Fibroblast of lung (primary cell): ENCODE measurements around the gene PDE4B. TPM values are rescaled to one million over a fixed set of nuclear protein-coding genes. Genes with fewer than 3 reads are reported as not detected.

Experiments used
- DNase-seq, 2 donors: peaks; one replicate each; pipeline versions ENCODE4 v3.0.0 to v3.0.0-alpha.2; 2010; ENCODE audit warnings: low read depth in 2 of 2
- H2AFZ ChIP-seq: 2 replicates; pipeline ENCODE4 v1.5.1; 2012; ENCODE audit warnings: low read length, control low read depth, inconsistent platforms
- H3K27ac ChIP-seq: 2 replicates; pipeline ENCODE4 v1.5.1; 2011; ENCODE audit warnings: low read length, control low read depth; ENCODE audit not compliant: insufficient read depth
- H3K27me3 ChIP-seq: 2 replicates; pipeline ENCODE4 v1.5.1; 2011; ENCODE audit warnings: mild to moderate bottlenecking, low read length; ENCODE audit not compliant: control insufficient read depth, insufficient read depth
- H3K36me3 ChIP-seq: 2 replicates; pipeline ENCODE4 v1.5.1; 2011; ENCODE audit warnings: low read length; ENCODE audit not compliant: control insufficient read depth, insufficient read depth
- H3K4me1 ChIP-seq: 2 replicates; pipeline ENCODE4 v1.5.1; 2011; ENCODE audit warnings: low read length; ENCODE audit not compliant: control insufficient read depth, insufficient read depth; ENCODE audit errors: extremely low read depth
- H3K4me2 ChIP-seq: 2 replicates; pipeline ENCODE4 v1.5.1; 2011; ENCODE audit warnings: low read length, control low read depth; ENCODE audit not compliant: insufficient read depth; ENCODE audit errors: extremely low read depth
- H3K4me3 ChIP-seq, 4 experiments: fragments of 200-600 bp in 1 of 4; sonication (generic) in 1 of 4; replicated peaks in 1 of 4; 2 replicates each; pipeline ENCODE4 v1.5.1; 2011 to 2016; ENCODE audit warnings: low read length in 4 of 4, low read depth in 3 of 4, mild to moderate bottlenecking in 3 of 4, control low read depth in 2 of 4, inconsistent platforms in 1 of 4, mixed read lengths in 1 of 4; ENCODE audit not compliant: insufficient read depth in 1 of 4; ENCODE audit errors: control extremely low read depth in 1 of 4
- H3K79me2 ChIP-seq: 2 replicates; pipeline ENCODE4 v1.5.1; 2012; ENCODE audit warnings: mild to moderate bottlenecking, low read length, inconsistent platforms; ENCODE audit not compliant: control insufficient read depth, insufficient read depth
- H3K9ac ChIP-seq: 2 replicates; pipeline ENCODE4 v1.5.1; 2011; ENCODE audit warnings: mild to moderate bottlenecking, low read length, control low read depth; ENCODE audit not compliant: insufficient read depth
- H3K9me3 ChIP-seq: 2 replicates; pipeline ENCODE4 v1.5.1; 2012; ENCODE audit warnings: low read depth, low read length; ENCODE audit not compliant: control insufficient read depth, insufficient read depth
- H4K20me1 ChIP-seq: 2 replicates; pipeline ENCODE4 v1.5.1; 2011; ENCODE audit warnings: low read length; ENCODE audit not compliant: control insufficient read depth, insufficient read depth; ENCODE audit errors: extremely low read depth
- EZH2 ChIP-seq: IDR thresholded peaks from 2 replicates; pipeline ENCODE4 v1.5.1; 2012; ENCODE audit warnings: low read length, control low read depth, mild to moderate bottlenecking; ENCODE audit errors: missing control alignments
- polyA plus RNA-seq, 2 donors: library from polyadenylated mRNA; depleted of rRNA in 1 of 2; stranded (reverse) in 1 of 2; unstranded in 1 of 2; fragments of >200 nt; gene quantifications; 2 replicates each; pipeline ENCODE4 v1.2.1, GENCODE V29; 2011 to 2012; ENCODE audit warnings: missing spikeins in 1 of 2
- total RNA-seq: library from RNA; depleted of rRNA; stranded (reverse); fragments of >200 nt; gene quantifications from 2 replicates; pipeline ENCODE4 v1.2.1, GENCODE V29; 2014
- TF ChIP-seq, protein P1 (sequence below), 2 donors: IDR thresholded peaks in 1 of 2; conservative IDR thresholded peaks in 1 of 2; 1 replicate in 1 of 2; 2 replicates in 1 of 2; pipeline ENCODE4 v1.5.1; 2011 to 2012; ENCODE audit warnings: low read length in 2 of 2, control low read depth in 1 of 2, inconsistent platforms in 1 of 2, low read depth in 1 of 2, mild to moderate bottlenecking in 1 of 2

Gene PDE4B
- total and polyA plus RNA-seq, 2 donors (not counting 1 experiment from before 2014, with no cell fraction given), result 3.7 to 19.8 TPM

DNA sequence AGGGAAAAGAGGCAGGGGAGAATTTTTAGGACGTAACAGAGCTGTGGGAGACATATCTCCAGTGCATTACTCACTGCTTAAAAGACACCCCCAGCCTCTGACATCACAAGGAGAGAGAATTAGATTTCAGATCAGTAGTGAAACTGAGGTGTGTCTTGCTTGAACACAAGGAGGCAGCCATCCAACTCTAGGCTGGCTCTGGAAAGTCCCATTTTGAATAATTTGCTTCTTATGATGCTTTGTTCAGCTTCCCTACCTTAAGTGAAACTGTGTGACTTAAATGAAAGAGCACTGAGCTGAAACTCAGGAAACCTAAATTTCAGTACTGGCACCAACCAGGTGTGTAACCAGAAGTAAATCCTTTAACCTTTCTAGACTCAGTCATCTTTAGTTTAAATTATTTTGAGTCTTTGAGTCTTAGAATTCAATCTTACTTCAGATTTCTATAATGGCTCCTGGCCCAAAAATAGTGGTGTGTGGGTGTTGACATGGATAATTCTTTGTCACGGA is 489.7 kb downstream of the PDE4B start:
- no peak overlapping the region for H3K27ac ChIP-seq
- H3K4me2 ChIP-seq, result no peak overlapping the region
- no peaks in the 10 kb centered on the region for H4K20me1 ChIP-seq
- no peak overlapping the region for H3K4me3 ChIP-seq
- H2AFZ ChIP-seq, result no peak overlapping the region
- no peak overlapping the region for H3K9ac ChIP-seq
- TF ChIP-seq, protein P1, sequence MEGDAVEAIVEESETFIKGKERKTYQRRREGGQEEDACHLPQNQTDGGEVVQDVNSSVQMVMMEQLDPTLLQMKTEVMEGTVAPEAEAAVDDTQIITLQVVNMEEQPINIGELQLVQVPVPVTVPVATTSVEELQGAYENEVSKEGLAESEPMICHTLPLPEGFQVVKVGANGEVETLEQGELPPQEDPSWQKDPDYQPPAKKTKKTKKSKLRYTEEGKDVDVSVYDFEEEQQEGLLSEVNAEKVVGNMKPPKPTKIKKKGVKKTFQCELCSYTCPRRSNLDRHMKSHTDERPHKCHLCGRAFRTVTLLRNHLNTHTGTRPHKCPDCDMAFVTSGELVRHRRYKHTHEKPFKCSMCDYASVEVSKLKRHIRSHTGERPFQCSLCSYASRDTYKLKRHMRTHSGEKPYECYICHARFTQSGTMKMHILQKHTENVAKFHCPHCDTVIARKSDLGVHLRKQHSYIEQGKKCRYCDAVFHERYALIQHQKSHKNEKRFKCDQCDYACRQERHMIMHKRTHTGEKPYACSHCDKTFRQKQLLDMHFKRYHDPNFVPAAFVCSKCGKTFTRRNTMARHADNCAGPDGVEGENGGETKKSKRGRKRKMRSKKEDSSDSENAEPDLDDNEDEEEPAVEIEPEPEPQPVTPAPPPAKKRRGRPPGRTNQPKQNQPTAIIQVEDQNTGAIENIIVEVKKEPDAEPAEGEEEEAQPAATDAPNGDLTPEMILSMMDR (conservative IDR thresholded peaks at IDR 0.05 in 1 of 2, IDR thresholded peaks at IDR 0.05 in 1 of 2; ENCODE audit: low read depth in 1 of 2, low read length in 2 of 2), result no peak
- no peak for TF ChIP-seq EZH2
- DNase-seq, result peak; percentile 59 to 91
- H3K79me2 ChIP-seq, result no peaks in the 10 kb centered on the region
- H3K36me3 ChIP-seq, result no peaks in the 10 kb centered on the region
- H3K9me3 ChIP-seq, result no peaks in the 10 kb centered on the region
- H3K4me1 ChIP-seq, result no peaks in the 10 kb centered on the region
- H3K27me3 ChIP-seq, result no peaks in the 10 kb centered on the region

DNA sequence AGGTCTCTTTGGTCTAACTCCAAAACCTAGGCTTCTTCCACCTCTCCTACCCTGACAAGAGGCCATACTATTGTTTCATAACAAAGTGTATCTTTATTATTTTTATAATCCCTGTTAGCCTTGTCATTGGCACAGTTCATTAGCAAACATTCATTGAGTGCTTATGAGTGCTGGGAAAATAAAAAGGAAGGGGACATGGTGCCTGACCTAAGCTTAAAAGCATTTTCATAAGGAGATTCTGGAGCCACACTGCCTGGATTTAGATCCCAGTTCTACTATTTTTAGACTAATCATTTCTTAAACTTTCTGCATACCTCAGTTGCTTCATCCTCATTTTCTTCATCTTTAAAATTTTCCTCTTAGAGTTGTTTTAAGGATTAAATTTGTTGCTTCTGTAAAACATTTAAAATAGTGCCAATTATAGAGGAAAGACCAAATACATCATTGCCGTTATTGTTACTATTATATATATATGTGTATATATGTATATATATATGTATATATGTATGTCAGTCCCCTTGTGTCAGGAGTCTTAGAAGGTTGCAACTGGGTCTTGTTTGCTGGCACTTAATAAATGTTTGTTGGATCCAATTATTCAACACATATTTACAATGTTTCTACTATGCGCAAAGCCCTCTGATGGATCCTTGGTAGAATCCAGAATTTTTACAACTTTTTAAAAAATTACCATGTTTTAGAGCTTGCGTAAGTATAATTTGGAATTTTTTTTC is 490.4 kb downstream of the PDE4B start:
- no peaks in the 10 kb centered on the region for H3K4me1 ChIP-seq
- H3K4me3 ChIP-seq, result no peak overlapping the region
- H3K79me2 ChIP-seq, result no peaks in the 10 kb centered on the region
- no peaks in the 10 kb centered on the region for H3K27me3 ChIP-seq
- H3K4me2 ChIP-seq, result no peak overlapping the region
- no peak overlapping the region for H2AFZ ChIP-seq
- no peaks in the 10 kb centered on the region for H3K9me3 ChIP-seq
- no peaks in the 10 kb centered on the region for H4K20me1 ChIP-seq
- DNase-seq, result peak in 1 of 2 donors; percentile 48
- TF ChIP-seq, protein P1 (conservative IDR thresholded peaks at IDR 0.05 in 1 of 2, IDR thresholded peaks at IDR 0.05 in 1 of 2; ENCODE audit: low read depth in 1 of 2, low read length in 2 of 2), result no peak
- TF ChIP-seq EZH2, result no peak
- H3K27ac ChIP-seq, result no peak overlapping the region
- H3K9ac ChIP-seq, result no peak overlapping the region
- no peaks in the 10 kb centered on the region for H3K36me3 ChIP-seq

DNA sequence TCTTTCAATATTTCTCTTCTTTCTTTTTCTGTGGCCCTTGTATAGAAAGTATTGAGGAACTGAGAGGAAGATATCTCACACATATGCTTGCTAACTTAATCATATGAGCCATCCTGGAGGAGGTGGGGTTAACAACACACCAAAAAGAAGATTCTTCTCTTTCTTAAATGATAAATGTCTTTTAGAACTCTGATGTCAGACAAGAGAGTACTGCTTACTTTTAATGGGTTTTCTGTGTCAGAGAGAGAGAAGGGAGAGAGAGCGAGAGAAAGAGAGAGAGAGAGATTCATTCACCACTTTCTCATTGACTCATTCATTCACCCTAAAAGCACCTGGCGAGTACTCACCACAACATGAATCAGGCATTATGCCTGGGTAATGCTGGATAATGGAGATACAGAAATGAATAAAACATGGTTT is 490.9 kb downstream of the PDE4B start:
- Histone ChIP-seq H2AFZ (no peak overlapping the region), H3K36me3 (no peaks in the 10 kb centered on the region), H3K27me3 (no peaks in the 10 kb centered on the region), H3K4me3 (no peak overlapping the region), H3K9ac (no peak overlapping the region), H3K9me3 (no peaks in the 10 kb centered on the region), H3K27ac (no peak overlapping the region), H3K4me1 (no peaks in the 10 kb centered on the region), H4K20me1 (no peaks in the 10 kb centered on the region), H3K4me2 (no peak overlapping the region), H3K79me2 (no peaks in the 10 kb centered on the region)
- peak in 1 of 2 donors; percentile 87 for DNase-seq
- TF ChIP-seq, protein P1 (conservative IDR thresholded peaks at IDR 0.05 in 1 of 2, IDR thresholded peaks at IDR 0.05 in 1 of 2; ENCODE audit: low read depth in 1 of 2, low read length in 2 of 2), result no peak
- TF ChIP-seq EZH2, result no peak
